Upper lobe of left lung (tissue), 6 donors: ENCODE measurements around the gene GOSR1. TPM values are rescaled to one million over a fixed set of nuclear protein-coding genes. Genes with fewer than 3 reads are reported as not detected.
"Not testable (repeated sequence)": the region's sequence is repeated elsewhere in the genome, so short reads cannot be mapped to it uniquely, and the experiment has no call there.

Experiments
- ATAC-seq, 2 donors: fragments of 200-7000 bp; cut with Tn5 transposase; one replicate each; pipeline ENCODE4 v1.9.1; 2022; ENCODE audit warnings: mild to moderate bottlenecking in 2 of 2, moderate library complexity in 2 of 2; ENCODE audit not compliant: low FRiP score in 2 of 2
- DNase-seq, 2 donors: peaks; one replicate each; pipeline ENCODE4 v3.0.0-alpha.2; 2019 to 2020
- H3K27ac ChIP-seq, 4 donors: fragments of 200-600 bp; sonication (generic); one replicate each; pipeline ENCODE4 v1.5.1; 2016 to 2019
- H3K27me3 ChIP-seq, 4 donors: fragments of 200-600 bp; sonication (generic); one replicate each; pipeline ENCODE4 v1.5.1; 2017 to 2019
- H3K36me3 ChIP-seq, 4 donors: fragments of 200-600 bp; sonication (generic); one replicate each; pipeline ENCODE4 v1.5.1; 2016 to 2019
- H3K4me1 ChIP-seq, 4 donors: fragments of 200-600 bp; sonication (generic); one replicate each; pipeline ENCODE4 v1.5.1; 2018 to 2019
- H3K4me3 ChIP-seq, 4 donors: fragments of 200-600 bp; sonication (generic); one replicate each; pipeline ENCODE4 v1.5.1; 2017 to 2019; ENCODE audit warnings: mild to moderate bottlenecking in 2 of 4, moderate library complexity in 1 of 4
- H3K9me3 ChIP-seq, 4 donors: fragments of 200-600 bp; sonication (generic); one replicate each; pipeline ENCODE4 v1.5.1; 2018 to 2019
- EP300 ChIP-seq, 4 donors: sonication (generic); formaldehyde crosslinking; IDR thresholded peaks; one replicate each; pipeline ENCODE4 v1.5.1; 2017; ENCODE audit warnings: antibody characterized with exemption in 4 of 4, control low read depth in 2 of 4
- POLR2A ChIP-seq, 4 donors: fragments of 450-650 bp; IDR thresholded peaks; one replicate each; pipeline ENCODE4 v1.5.1; 2016 to 2017; ENCODE audit warnings: antibody characterized with exemption in 4 of 4, mild to moderate bottlenecking in 2 of 4
- POLR2AphosphoS5 ChIP-seq, 2 donors: sonication (generic); formaldehyde crosslinking; IDR thresholded peaks; one replicate each; pipeline ENCODE4 v1.5.1; 2017; ENCODE audit warnings: antibody characterized with exemption in 2 of 2
- WGBS, 2 donors: methylation state at CpG; one replicate each; pipeline ENCODE4 v1.1.5; 2017 to 2018; 5-methylcytosine and 5-hydroxymethylcytosine counted together
- total RNA-seq, 6 donors: library from RNA; depleted of rRNA in 4 of 6; stranded (reverse); fragments of >200 nt in 4 of 6; gene quantifications; one replicate each; pipeline versions ENCODE4 v1.1.0 to v1.2.1, GENCODE V29; 2016 to 2021
- TF ChIP-seq, protein P1 (sequence below), 6 experiments: fragments of 450-650 bp in 4 of 6; fragments of 200-600 bp in 2 of 6; sonication (generic) in 2 of 6; IDR thresholded peaks; one replicate each; pipeline ENCODE4 v1.5.1; 2016 to 2019; ENCODE audit warnings: antibody characterized with exemption in 6 of 6
- donor health status: DM: no; HTN: no; CAD: no; lungs with moderate emphysema.
- donor health status: DM: no; HTN: yes; CAD: no; lungs with severe emphysema.

GOSR1 gene
- total RNA-seq, 6 donors from 2014 or later = 19.9 to 48.8 (median 37.0) TPM

DNA sequence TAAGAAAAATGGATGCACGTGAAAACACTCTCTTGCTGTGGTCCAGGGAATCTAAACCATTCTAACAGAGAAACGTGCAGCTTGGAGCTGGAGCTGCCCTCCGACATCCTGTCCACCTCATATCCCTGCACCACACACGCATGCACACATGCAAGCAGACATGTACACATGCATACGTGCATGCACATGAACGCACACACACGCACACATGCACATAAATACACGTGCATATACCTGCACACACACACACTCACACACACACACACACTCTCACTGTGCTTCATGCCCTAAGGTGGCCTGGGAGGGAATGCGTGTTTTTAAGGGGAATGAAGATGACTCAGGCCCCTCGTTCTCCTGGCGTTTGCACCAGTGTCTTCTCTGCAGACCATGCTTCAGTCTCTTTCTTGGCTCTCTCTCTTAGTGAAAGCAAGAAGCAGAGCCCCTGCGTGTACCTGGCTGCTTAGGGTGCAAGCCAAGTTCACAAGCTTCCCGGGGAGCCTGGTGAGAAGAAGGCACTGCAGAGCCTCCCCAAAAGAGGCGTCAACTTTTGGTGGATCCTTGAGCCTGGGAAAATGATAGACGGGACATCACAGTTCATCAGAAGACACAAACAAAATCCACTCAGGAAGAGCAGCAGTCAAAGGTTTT lies 72.8 kb downstream of the GOSR1 start:
- DNase-seq (no peak), ATAC-seq (no peak)
- Histone ChIP-seq H3K27ac (no peak overlapping the region), H3K36me3 (no peaks in the 10 kb centered on the region), H3K9me3 (no peaks in the 10 kb centered on the region), H3K4me3 (no peak overlapping the region), H3K27me3 (no peaks in the 10 kb centered on the region), H3K4me1 (no peaks in the 10 kb centered on the region)
- TF ChIP-seq POLR2A (IDR thresholded peaks at IDR 0.05) = no peak
- no peak for TF ChIP-seq POLR2AphosphoS5 (IDR thresholded peaks at IDR 0.05)
- TF ChIP-seq EP300 (IDR thresholded peaks at IDR 0.05) = no peak
- TF ChIP-seq, protein P1, sequence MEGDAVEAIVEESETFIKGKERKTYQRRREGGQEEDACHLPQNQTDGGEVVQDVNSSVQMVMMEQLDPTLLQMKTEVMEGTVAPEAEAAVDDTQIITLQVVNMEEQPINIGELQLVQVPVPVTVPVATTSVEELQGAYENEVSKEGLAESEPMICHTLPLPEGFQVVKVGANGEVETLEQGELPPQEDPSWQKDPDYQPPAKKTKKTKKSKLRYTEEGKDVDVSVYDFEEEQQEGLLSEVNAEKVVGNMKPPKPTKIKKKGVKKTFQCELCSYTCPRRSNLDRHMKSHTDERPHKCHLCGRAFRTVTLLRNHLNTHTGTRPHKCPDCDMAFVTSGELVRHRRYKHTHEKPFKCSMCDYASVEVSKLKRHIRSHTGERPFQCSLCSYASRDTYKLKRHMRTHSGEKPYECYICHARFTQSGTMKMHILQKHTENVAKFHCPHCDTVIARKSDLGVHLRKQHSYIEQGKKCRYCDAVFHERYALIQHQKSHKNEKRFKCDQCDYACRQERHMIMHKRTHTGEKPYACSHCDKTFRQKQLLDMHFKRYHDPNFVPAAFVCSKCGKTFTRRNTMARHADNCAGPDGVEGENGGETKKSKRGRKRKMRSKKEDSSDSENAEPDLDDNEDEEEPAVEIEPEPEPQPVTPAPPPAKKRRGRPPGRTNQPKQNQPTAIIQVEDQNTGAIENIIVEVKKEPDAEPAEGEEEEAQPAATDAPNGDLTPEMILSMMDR (IDR thresholded peaks at IDR 0.05) = no peak
- whole genome bisulfite sequencing, 2 donors = 89 to 92% methylated on average over 15 of the region's 15 CpGs

DNA sequence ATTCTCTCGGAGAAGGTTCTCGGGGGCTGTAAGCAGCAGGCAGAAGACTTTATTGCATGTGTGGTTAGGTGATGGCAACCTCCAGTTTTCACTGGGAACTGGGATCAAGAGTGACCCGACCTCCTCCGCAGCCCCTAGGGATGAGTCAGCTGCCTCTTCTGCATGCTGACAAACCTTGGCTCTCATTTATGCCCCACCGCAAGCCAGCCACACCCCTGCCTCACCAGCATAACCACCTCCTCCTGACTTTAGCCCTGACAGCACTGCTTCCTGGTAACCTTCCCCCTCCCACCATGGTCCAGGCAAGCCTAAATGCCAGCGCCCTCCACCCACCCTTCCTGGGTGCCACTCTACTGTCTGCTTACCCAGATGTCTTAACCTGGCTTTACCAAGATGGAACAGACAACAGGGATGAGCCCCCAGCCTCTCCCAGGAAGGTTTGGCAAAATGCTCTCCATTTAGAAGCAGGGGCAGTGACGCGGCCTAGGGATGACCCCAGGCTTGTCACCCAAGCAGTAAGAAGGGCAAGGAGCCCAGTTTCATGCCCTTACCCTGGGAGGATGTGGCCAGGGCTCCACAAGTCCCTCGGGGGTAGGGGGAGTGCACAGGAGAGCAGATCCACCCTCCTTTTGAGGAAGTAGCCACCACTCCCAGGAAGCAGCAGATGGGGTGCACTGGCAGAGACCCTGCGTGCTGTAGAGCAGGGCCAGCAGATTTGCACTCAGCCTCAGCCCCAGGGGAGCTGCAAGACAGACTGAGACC lies 73.5 kb downstream of the GOSR1 start:
- Histone ChIP-seq H3K9me3 (no peaks in the 10 kb centered on the region), H3K4me3 (no peak overlapping the region), H3K4me1 (no peaks in the 10 kb centered on the region), H3K27me3 (no peaks in the 10 kb centered on the region), H3K36me3 (no peaks in the 10 kb centered on the region), H3K27ac (no peak overlapping the region)
- TF ChIP-seq POLR2A (IDR thresholded peaks at IDR 0.05) (no peak), EP300 (IDR thresholded peaks at IDR 0.05) (no peak), POLR2AphosphoS5 (IDR thresholded peaks at IDR 0.05) (no peak)
- TF ChIP-seq, protein P1 (IDR thresholded peaks at IDR 0.05) = no peak
- ATAC-seq (no peak), DNase-seq (no peak)
- WGBS, 2 donors = 72 to 77% methylated on average over 6 to 10 of the region's 10 CpGs

DNA sequence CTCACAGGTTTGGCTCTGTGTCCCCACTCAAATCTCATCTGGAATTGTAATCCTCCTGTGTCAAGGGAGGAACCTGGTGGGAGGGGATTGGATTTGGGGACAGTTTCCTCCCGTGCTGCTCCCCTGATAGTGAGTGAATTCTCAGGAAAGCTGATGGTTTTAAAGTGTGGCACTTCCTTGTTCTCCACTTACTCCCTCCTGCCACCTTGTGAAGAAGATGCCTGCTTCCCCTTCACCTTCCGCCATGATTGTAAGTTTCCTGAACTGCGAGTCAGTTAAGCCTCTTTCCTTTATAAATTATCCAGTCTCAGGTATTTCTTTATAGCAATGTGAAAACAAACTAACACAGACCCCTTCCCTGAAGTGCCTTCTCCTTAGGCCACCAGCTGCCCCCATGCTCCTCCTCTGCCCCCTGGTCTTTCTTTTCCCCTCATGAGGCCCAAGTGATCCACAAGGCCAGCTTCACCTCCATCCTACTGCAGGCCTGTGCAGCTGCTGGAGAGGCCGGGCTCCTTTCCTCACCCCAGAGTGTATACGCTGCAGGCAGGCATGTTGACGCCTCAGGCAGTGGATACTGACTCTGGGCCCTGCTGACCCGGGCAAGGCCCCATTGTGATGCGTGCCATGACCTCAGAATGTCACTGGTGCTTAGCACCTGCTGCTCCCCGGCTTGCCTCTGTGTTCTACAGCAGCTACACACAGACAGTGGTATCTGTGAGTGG lies 74.2 kb downstream of the GOSR1 start:
- not testable (repeated sequence) for H3K27me3 ChIP-seq, H3K36me3 ChIP-seq, H3K4me3 ChIP-seq, H3K9me3 ChIP-seq, ATAC-seq, DNase-seq, H3K4me1 ChIP-seq, H3K27ac ChIP-seq
- 77 to 80% methylated on average over 7 to 9 of the region's 9 CpGs for WGBS, 2 donors

DNA sequence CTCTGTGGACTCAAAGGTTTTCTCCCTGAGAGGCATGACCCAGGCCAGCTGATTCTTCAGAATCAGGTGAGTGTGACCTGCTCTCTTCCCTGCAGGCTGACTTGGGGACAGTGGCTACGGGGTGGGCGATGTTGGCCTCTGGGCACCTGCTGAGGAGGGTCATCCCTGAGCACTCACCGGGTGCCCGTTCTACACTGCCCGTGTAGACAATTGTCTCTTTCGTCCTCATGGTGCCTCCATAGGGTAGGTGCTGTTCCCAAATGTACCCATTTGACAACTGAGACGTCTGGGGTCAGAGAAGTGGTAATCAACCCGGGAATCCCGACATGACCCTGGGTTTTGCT lies 74.8 kb downstream of the GOSR1 start:
- 94% methylated on average over 9 of the region's 9 CpGs; no CpG with 5 or more reads in 1 of the 2 donors for WGBS, 2 donors
- no peak for ATAC-seq
- no peak overlapping the region for H3K4me3 ChIP-seq
- no peak overlapping the region for H3K27ac ChIP-seq
- H3K27me3 ChIP-seq = no peaks in the 10 kb centered on the region
- no peaks in the 10 kb centered on the region for H3K9me3 ChIP-seq
- H3K4me1 ChIP-seq = no peaks in the 10 kb centered on the region
- H3K36me3 ChIP-seq = no peaks in the 10 kb centered on the region
- no peak for DNase-seq
- TF ChIP-seq EP300 (IDR thresholded peaks at IDR 0.05) (no peak), POLR2AphosphoS5 (IDR thresholded peaks at IDR 0.05) (no peak), POLR2A (IDR thresholded peaks at IDR 0.05) (no peak)
- TF ChIP-seq, protein P1 (IDR thresholded peaks at IDR 0.05) = no peak

DNA sequence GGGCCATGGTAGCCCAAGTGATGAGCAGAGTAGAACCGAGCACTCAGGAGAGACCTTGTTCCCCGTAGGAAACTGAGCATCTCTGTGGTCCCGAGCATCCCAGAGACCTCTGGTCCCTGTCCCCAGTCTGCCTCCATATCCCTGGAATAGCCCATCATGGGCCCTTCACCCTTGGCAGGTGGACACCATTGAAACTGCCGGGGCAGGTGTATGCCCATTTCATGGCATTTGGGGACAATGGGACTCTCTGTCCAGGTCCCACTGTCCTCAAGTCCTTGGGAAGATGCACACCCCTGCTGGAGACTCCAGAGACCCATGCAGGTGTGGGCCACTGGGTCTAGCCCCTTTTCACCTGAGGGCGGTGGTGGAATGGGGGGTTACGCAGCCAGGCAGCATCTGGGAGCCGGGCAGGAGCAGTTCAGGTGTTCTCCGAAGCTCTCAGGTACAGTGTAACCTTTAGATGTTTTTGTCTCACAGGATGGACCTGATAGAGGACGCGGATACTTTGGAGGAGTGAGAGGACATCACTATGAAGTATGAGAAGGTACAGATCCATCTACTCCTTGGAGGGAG lies 75.9 kb downstream of the GOSR1 start:
- TF ChIP-seq, protein P1 (IDR thresholded peaks at IDR 0.05) = no peak
- no peak for TF ChIP-seq EP300 (IDR thresholded peaks at IDR 0.05)
- TF ChIP-seq POLR2AphosphoS5 (IDR thresholded peaks at IDR 0.05) = no peak
- no peak for TF ChIP-seq POLR2A (IDR thresholded peaks at IDR 0.05)
- H3K9me3 ChIP-seq = no peaks in the 10 kb centered on the region
- no peaks in the 10 kb centered on the region for H3K27me3 ChIP-seq
- no peak overlapping the region for H3K27ac ChIP-seq
- no peak overlapping the region for H3K4me3 ChIP-seq
- H3K4me1 ChIP-seq = no peaks in the 10 kb centered on the region
- ATAC-seq (no peak), DNase-seq (no peak)
- no peaks in the 10 kb centered on the region for H3K36me3 ChIP-seq
- WGBS, 2 donors = 93 to 96% methylated on average over 10 of the region's 10 CpGs

DNA sequence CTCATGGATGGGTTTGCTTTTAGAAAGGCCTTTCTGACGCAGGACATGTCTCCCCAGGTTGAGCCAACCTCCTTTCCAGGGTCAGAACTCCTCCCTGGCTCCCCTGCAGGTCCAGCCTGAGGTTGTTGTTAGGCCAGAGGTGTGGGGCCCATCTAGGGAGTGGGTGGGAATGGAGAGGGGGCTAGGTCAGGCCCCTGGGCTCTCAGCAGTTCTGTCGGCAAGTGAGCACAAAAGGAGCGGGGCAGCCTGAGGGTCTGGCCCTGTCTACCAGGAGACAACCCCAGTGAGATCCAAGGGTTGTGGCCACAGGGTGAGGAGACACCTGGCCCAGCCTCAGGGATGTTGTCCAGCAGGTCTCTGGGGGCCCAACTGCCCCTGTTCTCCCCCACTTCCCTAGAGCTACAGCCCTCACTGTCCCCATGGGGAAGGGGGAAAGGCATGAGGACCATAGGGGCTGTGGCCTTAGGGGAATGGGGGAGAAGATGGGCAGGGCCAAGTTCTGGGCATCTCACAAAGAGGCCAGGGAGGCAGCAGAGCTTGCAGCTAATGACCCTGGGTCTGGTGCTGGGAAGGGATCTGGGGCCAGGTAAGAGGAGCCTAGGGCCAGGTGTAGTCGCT lies 76.7 kb downstream of the GOSR1 start:
- not testable (repeated sequence) for H3K27me3 ChIP-seq, H3K36me3 ChIP-seq, ATAC-seq, H3K9me3 ChIP-seq, H3K4me1 ChIP-seq, H3K27ac ChIP-seq, DNase-seq, H3K4me3 ChIP-seq
- WGBS, 2 donors = 88 to 95% methylated on average over 3 to 4 of the region's 4 CpGs
